ENCODE measurements around the gene C10orf143.

DNA sequence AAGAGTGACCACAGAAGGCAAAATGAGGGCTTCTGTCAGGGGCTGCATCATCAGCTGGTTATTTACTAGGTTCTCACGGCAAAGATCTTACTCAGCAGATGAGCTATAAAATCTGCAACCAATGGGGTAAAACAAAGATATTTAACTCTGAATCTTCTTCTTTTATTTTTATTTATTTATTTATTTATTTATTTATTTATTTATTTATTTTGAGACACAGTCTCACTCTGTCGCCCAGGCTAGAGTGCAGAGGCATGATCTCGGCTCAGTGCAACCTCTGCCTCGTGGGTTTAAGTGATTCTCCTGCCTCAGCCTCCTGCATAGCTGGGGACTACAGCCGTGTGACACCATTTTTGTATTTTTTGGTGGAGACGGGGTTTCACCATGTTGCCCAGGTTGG is 11.3 kb downstream of the C10orf143 start:
- TF ChIP-seq, protein P1, sequence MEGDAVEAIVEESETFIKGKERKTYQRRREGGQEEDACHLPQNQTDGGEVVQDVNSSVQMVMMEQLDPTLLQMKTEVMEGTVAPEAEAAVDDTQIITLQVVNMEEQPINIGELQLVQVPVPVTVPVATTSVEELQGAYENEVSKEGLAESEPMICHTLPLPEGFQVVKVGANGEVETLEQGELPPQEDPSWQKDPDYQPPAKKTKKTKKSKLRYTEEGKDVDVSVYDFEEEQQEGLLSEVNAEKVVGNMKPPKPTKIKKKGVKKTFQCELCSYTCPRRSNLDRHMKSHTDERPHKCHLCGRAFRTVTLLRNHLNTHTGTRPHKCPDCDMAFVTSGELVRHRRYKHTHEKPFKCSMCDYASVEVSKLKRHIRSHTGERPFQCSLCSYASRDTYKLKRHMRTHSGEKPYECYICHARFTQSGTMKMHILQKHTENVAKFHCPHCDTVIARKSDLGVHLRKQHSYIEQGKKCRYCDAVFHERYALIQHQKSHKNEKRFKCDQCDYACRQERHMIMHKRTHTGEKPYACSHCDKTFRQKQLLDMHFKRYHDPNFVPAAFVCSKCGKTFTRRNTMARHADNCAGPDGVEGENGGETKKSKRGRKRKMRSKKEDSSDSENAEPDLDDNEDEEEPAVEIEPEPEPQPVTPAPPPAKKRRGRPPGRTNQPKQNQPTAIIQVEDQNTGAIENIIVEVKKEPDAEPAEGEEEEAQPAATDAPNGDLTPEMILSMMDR (IDR thresholded peaks at IDR 0.05; ENCODE audit: low read length), result no peak
- TF ChIP-seq EZH2 (IDR thresholded peaks at IDR 0.05; ENCODE audit: borderline replicate concordance, low read length), result no peak
